GM23338 (cell line): ENCODE data around the gene UBP1. TPM values are rescaled to one million over a fixed set of nuclear protein-coding genes. Genes with fewer than 3 reads are reported as not detected.

Experiments
- ATAC-seq: fragments of 200-7000 bp; cut with Tn5 transposase; 3 replicates; pipeline ENCODE4 v1.9.1; 2020
- DNase-seq: peaks from one replicate; pipeline ENCODE4 v3.0.0-alpha.2; 2015; ENCODE audit warnings: low spot score
- H2AFZ ChIP-seq: fragments of 200-600 bp; sonication (generic); 2 replicates; pipeline ENCODE4 v1.8.0; 2016; ENCODE audit warnings: antibody characterized with exemption, mild to moderate bottlenecking, moderate library complexity
- H3F3A ChIP-seq: fragments of 200-600 bp; sonication (generic); replicated peaks from 2 replicates; pipeline ENCODE4 v1.8.0; 2017; ENCODE audit warnings: antibody characterized with exemption, mixed run types, low read depth
- H3K27ac ChIP-seq: fragments of 200-600 bp; sonication (generic); 2 replicates; pipeline ENCODE4 v1.6.1; 2016; ENCODE audit warnings: low read depth
- H3K27me3 ChIP-seq: fragments of 200-600 bp; sonication (generic); 2 replicates; pipeline ENCODE4 v1.8.0; 2016; ENCODE audit warnings: mild to moderate bottlenecking, mixed run types, moderate library complexity; ENCODE audit not compliant: insufficient read depth
- H3K36me3 ChIP-seq: fragments of 200-600 bp; sonication (generic); 2 replicates; pipeline ENCODE4 v1.8.0; 2016; ENCODE audit warnings: mild to moderate bottlenecking; ENCODE audit not compliant: insufficient read depth
- H3K4me1 ChIP-seq: fragments of 200-600 bp; sonication (generic); 2 replicates; pipeline ENCODE4 v1.8.0; 2016; ENCODE audit warnings: mild to moderate bottlenecking, moderate library complexity; ENCODE audit not compliant: insufficient read depth
- H3K4me2 ChIP-seq: fragments of 200-600 bp; sonication (generic); 2 replicates; pipeline ENCODE4 v1.7.1; 2017; ENCODE audit warnings: mixed run types
- H3K4me3 ChIP-seq: fragments of 200-600 bp; sonication (generic); 2 replicates; pipeline ENCODE4 v1.6.1; 2016; ENCODE audit warnings: mixed run types
- H3K79me2 ChIP-seq: fragments of 200-600 bp; sonication (generic); replicated peaks from 2 replicates; pipeline ENCODE4 v1.8.0; 2017; ENCODE audit warnings: mild to moderate bottlenecking; ENCODE audit not compliant: insufficient read depth
- H3K9me2 ChIP-seq: fragments of 200-600 bp; sonication (generic); 2 replicates; pipeline ENCODE4 v1.8.0; 2017; ENCODE audit not compliant: insufficient read depth
- H4K20me1 ChIP-seq: fragments of 200-600 bp; sonication (generic); replicated peaks from 2 replicates; pipeline ENCODE4 v1.8.0; 2017; ENCODE audit warnings: mild to moderate bottlenecking; ENCODE audit not compliant: insufficient read depth
- H3K27ac Mint-ChIP-seq: 2 replicates; pipeline ENCODE4 v1.8.0; 2020; ENCODE audit warnings: inconsistent platforms, mild to moderate bottlenecking, moderate library complexity, mixed read lengths
- H3K27me3 Mint-ChIP-seq: 3 replicates; pipeline ENCODE4 v1.8.0; 2022; ENCODE audit warnings: low read depth, mild to moderate bottlenecking, moderate library complexity, mixed read lengths, inconsistent platforms; ENCODE audit not compliant: insufficient read depth, poor library complexity
- H3K36me3 Mint-ChIP-seq: 3 replicates; pipeline ENCODE4 v1.8.0; 2021; ENCODE audit warnings: low read depth, mild to moderate bottlenecking, inconsistent platforms, moderate library complexity, mixed read lengths
- H3K4me1 Mint-ChIP-seq: 3 replicates; pipeline ENCODE4 v1.8.0; 2020; ENCODE audit warnings: mild to moderate bottlenecking, inconsistent platforms, mixed read lengths
- H3K4me3 Mint-ChIP-seq: 3 replicates; pipeline ENCODE4 v1.8.0; 2021; ENCODE audit warnings: moderate library complexity, mild to moderate bottlenecking, inconsistent platforms, mixed read lengths
- H3K9me3 Mint-ChIP-seq: 3 replicates; pipeline ENCODE4 v1.8.0; 2020; ENCODE audit warnings: moderate library complexity, mild to moderate bottlenecking, inconsistent platforms, mixed read lengths
- CREB1 ChIP-seq: fragments of 250-450 bp; sonication (Bioruptor Pico); IDR thresholded peaks from 2 replicates; pipeline ENCODE4 v1.5.0; 2020; ENCODE audit warnings: low read depth, mild to moderate bottlenecking, moderate library complexity
- EZH2 ChIP-seq: fragments of 200-600 bp; sonication (generic); IDR thresholded peaks from one replicate; pipeline ENCODE4 v1.8.0; 2017; ENCODE audit warnings: antibody characterized with exemption, mild to moderate bottlenecking, low read depth; ENCODE audit not compliant: unreplicated experiment
- EZH2phosphoT487 ChIP-seq: fragments of 200-600 bp; sonication (generic); IDR thresholded peaks from one replicate; pipeline ENCODE4 v1.8.1; 2018; ENCODE audit warnings: antibody characterized with exemption; ENCODE audit not compliant: unreplicated experiment
- JUNB ChIP-seq: IDR thresholded peaks from one replicate; pipeline ENCODE4 v1.6.1; 2016; ENCODE audit warnings: antibody characterized with exemption; ENCODE audit not compliant: unreplicated experiment
- NANOG ChIP-seq: IDR thresholded peaks from 2 replicates; pipeline ENCODE4 v1.6.1; 2016; ENCODE audit warnings: antibody characterized with exemption, borderline replicate concordance
- STAT1 ChIP-seq: IDR thresholded peaks from one replicate; pipeline ENCODE4 v1.6.1; 2016; ENCODE audit warnings: antibody characterized with exemption; ENCODE audit not compliant: unreplicated experiment
- ZNF114 ChIP-seq: fragments of 250-450 bp; sonication (Bioruptor Pico); IDR thresholded peaks from 2 replicates; pipeline ENCODE4 v1.5.0; 2020; ENCODE audit warnings: mild to moderate bottlenecking, moderate library complexity
- ZNF331 ChIP-seq: fragments of 250-450 bp; sonication (Bioruptor Pico); IDR thresholded peaks from 2 replicates; pipeline ENCODE4 v1.5.0; 2020; ENCODE audit warnings: low read depth, mild to moderate bottlenecking, moderate library complexity
- polyA plus RNA-seq: library from polyadenylated mRNA; unstranded; fragments of >200 nt; fragmentation: Nextera tagmentation; extraction: Ambion mirVana; gene quantifications from 2 replicates; pipeline ENCODE4 v1.2.1, GENCODE V29; 2016
- total RNA-seq: library from RNA; depleted of rRNA; stranded (reverse); fragments of >200 nt; shearing (Covaris generic); gene quantifications from 2 replicates; pipeline ENCODE4 v1.2.3, GENCODE V29; 2014
- TF ChIP-seq, protein P1 (sequence below): IDR thresholded peaks from one replicate; pipeline ENCODE4 v1.6.1; 2018; ENCODE audit warnings: antibody characterized with exemption; ENCODE audit not compliant: unreplicated experiment
- TF ChIP-seq, protein P2 (sequence below): IDR thresholded peaks from 2 replicates; pipeline ENCODE4 v1.6.1; 2016; ENCODE audit warnings: antibody characterized with exemption

The UBP1 gene
- total and polyA plus RNA-seq, 2 experiments from 2014 or later = 16.8 to 66.8 TPM

DNA sequence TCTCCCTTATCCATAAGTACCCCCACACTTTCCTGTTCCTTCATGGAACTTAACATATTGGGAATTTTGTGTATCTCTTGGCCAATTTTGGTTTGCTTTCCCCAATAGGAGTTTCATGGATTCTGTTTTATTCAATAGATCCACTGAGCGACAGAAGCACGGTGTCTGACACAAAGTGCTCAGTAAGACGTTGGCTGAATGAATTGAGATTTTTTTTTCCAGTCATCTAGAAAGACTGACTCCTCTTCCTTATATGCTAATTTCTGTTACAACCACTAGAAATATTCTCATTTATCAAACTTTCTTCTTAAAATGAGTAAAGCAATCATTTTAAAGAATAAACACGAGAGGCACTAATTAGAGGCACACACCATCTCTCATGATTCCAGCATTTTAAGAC lies 48.1 kb downstream of the UBP1 start:
- H3K4me1 ChIP-seq = no peaks in the 10 kb centered on the region
- no peak overlapping the region for H3K4me2 ChIP-seq
- TF ChIP-seq STAT1 (no peak), NANOG (no peak), EZH2phosphoT487 (no peak), CREB1 (no peak)
- TF ChIP-seq, protein P1, sequence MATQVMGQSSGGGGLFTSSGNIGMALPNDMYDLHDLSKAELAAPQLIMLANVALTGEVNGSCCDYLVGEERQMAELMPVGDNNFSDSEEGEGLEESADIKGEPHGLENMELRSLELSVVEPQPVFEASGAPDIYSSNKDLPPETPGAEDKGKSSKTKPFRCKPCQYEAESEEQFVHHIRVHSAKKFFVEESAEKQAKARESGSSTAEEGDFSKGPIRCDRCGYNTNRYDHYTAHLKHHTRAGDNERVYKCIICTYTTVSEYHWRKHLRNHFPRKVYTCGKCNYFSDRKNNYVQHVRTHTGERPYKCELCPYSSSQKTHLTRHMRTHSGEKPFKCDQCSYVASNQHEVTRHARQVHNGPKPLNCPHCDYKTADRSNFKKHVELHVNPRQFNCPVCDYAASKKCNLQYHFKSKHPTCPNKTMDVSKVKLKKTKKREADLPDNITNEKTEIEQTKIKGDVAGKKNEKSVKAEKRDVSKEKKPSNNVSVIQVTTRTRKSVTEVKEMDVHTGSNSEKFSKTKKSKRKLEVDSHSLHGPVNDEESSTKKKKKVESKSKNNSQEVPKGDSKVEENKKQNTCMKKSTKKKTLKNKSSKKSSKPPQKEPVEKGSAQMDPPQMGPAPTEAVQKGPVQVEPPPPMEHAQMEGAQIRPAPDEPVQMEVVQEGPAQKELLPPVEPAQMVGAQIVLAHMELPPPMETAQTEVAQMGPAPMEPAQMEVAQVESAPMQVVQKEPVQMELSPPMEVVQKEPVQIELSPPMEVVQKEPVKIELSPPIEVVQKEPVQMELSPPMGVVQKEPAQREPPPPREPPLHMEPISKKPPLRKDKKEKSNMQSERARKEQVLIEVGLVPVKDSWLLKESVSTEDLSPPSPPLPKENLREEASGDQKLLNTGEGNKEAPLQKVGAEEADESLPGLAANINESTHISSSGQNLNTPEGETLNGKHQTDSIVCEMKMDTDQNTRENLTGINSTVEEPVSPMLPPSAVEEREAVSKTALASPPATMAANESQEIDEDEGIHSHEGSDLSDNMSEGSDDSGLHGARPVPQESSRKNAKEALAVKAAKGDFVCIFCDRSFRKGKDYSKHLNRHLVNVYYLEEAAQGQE = no peak
- no peaks in the 10 kb centered on the region for H3K9me2 ChIP-seq
- DNase-seq (no peak), ATAC-seq (no peak)
- no peaks in the 10 kb centered on the region for H3K27me3 ChIP-seq
- peaks cover 8% of the 10 kb centered on the region for H3K27me3 Mint-ChIP-seq
- H3K36me3 ChIP-seq = peaks cover 35% of the 10 kb centered on the region; the same call in 1 of the 2 replicates
- H3K27ac ChIP-seq = no peak overlapping the region
- H2AFZ ChIP-seq = no peak overlapping the region
- H3F3A ChIP-seq = no peaks in the 10 kb centered on the region
- no peaks in the 10 kb centered on the region for H3K79me2 ChIP-seq
- no peaks in the 10 kb centered on the region for H3K9me3 Mint-ChIP-seq
- H3K4me3 Mint-ChIP-seq = no peak overlapping the region
- H3K36me3 Mint-ChIP-seq = peaks cover 69% of the 10 kb centered on the region
- H3K4me1 Mint-ChIP-seq = no peaks in the 10 kb centered on the region
- no peak overlapping the region for H3K4me3 ChIP-seq
- no peak overlapping the region for H3K27ac Mint-ChIP-seq
- peaks cover 6% of the 10 kb centered on the region for H4K20me1 ChIP-seq

DNA sequence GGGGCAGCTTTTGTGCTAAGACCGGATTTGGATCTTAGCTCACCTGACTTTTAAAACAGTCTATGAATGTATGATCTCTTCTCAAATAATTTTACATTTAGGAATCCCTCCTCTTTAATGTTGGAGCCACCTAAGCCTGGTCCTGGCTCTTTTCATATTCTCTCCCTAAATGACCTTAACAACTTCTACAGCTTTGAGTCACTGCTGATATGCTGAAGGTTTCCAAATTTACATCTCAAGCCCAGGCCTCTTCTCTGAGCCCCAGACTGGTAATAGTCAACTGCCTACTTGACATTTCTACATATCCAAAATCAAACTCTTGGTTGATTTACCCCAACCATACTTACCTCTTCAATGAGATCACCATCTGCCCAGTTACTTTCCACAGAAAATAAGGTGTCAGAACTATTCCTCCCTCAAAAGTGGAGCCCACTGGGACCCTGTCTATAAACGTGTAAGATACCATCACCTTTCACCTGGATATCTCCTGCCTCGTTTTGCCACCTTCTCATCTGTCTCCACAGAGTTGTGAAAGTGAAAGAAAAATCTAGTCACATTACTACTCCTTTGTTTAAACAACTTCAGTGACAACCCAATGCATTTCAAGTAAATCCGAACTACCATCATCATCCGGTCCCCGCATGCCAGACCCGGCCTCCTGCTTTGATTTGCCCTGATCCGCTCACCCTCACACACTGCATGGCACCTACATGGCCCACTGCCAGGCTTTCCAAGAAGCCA lies 48.8 kb downstream of the UBP1 start:
- Mint-ChIP-seq H3K27ac (no peak overlapping the region), H3K4me1 (no peaks in the 10 kb centered on the region), H3K9me3 (no peaks in the 10 kb centered on the region), H3K27me3 (peaks cover 8% of the 10 kb centered on the region), H3K36me3 (peaks cover 67% of the 10 kb centered on the region), H3K4me3 (no peak overlapping the region)
- Histone ChIP-seq H3K79me2 (no peaks in the 10 kb centered on the region), H2AFZ (no peak overlapping the region), H3K27me3 (no peaks in the 10 kb centered on the region), H3F3A (no peaks in the 10 kb centered on the region), H3K9me2 (no peaks in the 10 kb centered on the region), H3K4me3 (no peak overlapping the region), H3K4me1 (no peaks in the 10 kb centered on the region), H4K20me1 (peaks cover 7% of the 10 kb centered on the region), H3K4me2 (no peak overlapping the region), H3K36me3 (peaks cover 36% of the 10 kb centered on the region; the same call in 1 of the 2 replicates), H3K27ac (no peak overlapping the region)
- no peak for TF ChIP-seq CREB1
- ATAC-seq = no peak
- DNase-seq = no peak

DNA sequence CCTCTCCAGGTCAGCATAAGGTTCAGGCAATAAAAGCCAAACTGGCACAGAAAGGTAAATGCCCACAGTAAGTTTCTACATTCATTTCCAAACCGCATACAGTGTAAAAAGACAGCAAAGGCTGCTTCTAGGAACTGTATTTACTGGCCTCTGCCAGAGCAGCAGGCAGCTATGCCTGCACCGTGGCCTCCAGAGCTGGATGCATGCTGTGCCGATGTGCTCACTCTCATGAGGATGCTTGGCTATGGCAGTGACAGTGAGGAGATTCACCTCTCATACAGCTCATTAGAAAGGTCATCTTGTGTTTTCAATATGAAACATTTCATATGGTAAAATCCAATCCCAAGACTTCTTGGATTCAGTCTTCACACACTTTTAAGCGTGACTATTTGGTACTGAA lies 50.3 kb downstream of the UBP1 start:
- Mint-ChIP-seq H3K4me1 (no peaks in the 10 kb centered on the region), H3K9me3 (no peaks in the 10 kb centered on the region), H3K4me3 (no peak overlapping the region), H3K36me3 (peaks cover 57% of the 10 kb centered on the region), H3K27ac (no peak overlapping the region), H3K27me3 (peaks cover 8% of the 10 kb centered on the region)
- Histone ChIP-seq H3K27me3 (no peaks in the 10 kb centered on the region), H3F3A (no peaks in the 10 kb centered on the region), H3K4me3 (no peak overlapping the region), H3K4me1 (no peaks in the 10 kb centered on the region), H3K79me2 (no peaks in the 10 kb centered on the region), H4K20me1 (peaks cover 7% of the 10 kb centered on the region), H3K9me2 (no peaks in the 10 kb centered on the region), H3K27ac (no peak overlapping the region), H2AFZ (no peak overlapping the region), H3K4me2 (no peak overlapping the region), H3K36me3 (peaks cover 36% of the 10 kb centered on the region; the same call in 1 of the 2 replicates)
- no peak for ATAC-seq
- DNase-seq = no peak
- no peak for TF ChIP-seq EZH2
- TF ChIP-seq ZNF331 (CRISPR knock-in tag) = no peak
- TF ChIP-seq JUNB = no peak
- TF ChIP-seq, protein P1 = no peak
- no peak for TF ChIP-seq ZNF114
- TF ChIP-seq, protein P2, sequence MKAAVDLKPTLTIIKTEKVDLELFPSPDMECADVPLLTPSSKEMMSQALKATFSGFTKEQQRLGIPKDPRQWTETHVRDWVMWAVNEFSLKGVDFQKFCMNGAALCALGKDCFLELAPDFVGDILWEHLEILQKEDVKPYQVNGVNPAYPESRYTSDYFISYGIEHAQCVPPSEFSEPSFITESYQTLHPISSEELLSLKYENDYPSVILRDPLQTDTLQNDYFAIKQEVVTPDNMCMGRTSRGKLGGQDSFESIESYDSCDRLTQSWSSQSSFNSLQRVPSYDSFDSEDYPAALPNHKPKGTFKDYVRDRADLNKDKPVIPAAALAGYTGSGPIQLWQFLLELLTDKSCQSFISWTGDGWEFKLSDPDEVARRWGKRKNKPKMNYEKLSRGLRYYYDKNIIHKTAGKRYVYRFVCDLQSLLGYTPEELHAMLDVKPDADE = no peak
- no peak for TF ChIP-seq CREB1
